HTR-8/SVneo (cell line): Measurements from ENCODE around the gene PDCD7.
"Not testable (repeated sequence)": the region's sequence is repeated elsewhere in the genome, so short reads cannot be mapped to it uniquely, and the experiment has no call there.

Source experiments
- DNase-seq: peaks from one replicate; pipeline ENCODE4 v3.0.0; 2011; ENCODE audit warnings: low spot score, mixed read lengths; ENCODE audit not compliant: insufficient read length
- FAIRE-seq: peaks from 2 replicates; lab custom pipeline; 2011; peaks lifted over from hg19 to GRCh38; lab: Jason Lieb, UNC

Gene PDCD7

GRCh38 chr15:65093793-65094170, 39.8 kb downstream of the PDCD7 start:
- not testable (repeated sequence) for DNase-seq, FAIRE-seq

GRCh38 chr15:65092911-65093792, 40.5 kb downstream of the PDCD7 start:
- DNase-seq (no peak), FAIRE-seq (no peak)

- FAIRE-seq (no peak), DNase-seq (no peak)
These were observed 41.5 kb downstream of the PDCD7 start for GRCh38 chr15:65091946-65092770.

GRCh38 chr15:65089206-65089824, 44.3 kb downstream of the PDCD7 start:
- DNase-seq (no peak), FAIRE-seq (no peak)

GRCh38 chr15:65088643-65089021, 45.0 kb downstream of the PDCD7 start:
- DNase-seq (no peak), FAIRE-seq (no peak)

GRCh38 chr15:65087873-65088642, 45.5 kb downstream of the PDCD7 start:
- FAIRE-seq (no peak), DNase-seq (no peak)

GRCh38 chr15:65087411-65087810, 46.2 kb downstream of the PDCD7 start:
- FAIRE-seq (no peak), DNase-seq (no peak)

- no peak for FAIRE-seq
- DNase-seq = no peak
These were observed 46.9 kb downstream of the PDCD7 start for GRCh38 chr15:65086680-65087111.

- DNase-seq (peak; percentile 48), FAIRE-seq (no peak)
These were observed 47.5 kb downstream of the PDCD7 start for GRCh38 chr15:65085990-65086679.

GRCh38 chr15:65085207-65085753, 48.3 kb downstream of the PDCD7 start:
- FAIRE-seq (no peak), DNase-seq (no peak)

GRCh38 chr15:65084500-65085206, 49.0 kb downstream of the PDCD7 start:
- DNase-seq (no peak), FAIRE-seq (no peak)

- DNase-seq (no peak), FAIRE-seq (no peak)
These were observed 50.3 kb downstream of the PDCD7 start for GRCh38 chr15:65083262-65083701.

- no peak for FAIRE-seq
- DNase-seq = no peak
These were observed 51.2 kb downstream of the PDCD7 start for GRCh38 chr15:65082303-65082953.

- DNase-seq (no peak), FAIRE-seq (no peak)
These were observed 51.9 kb downstream of the PDCD7 start for GRCh38 chr15:65081758-65082157.

GRCh38 chr15:65081270-65081669, 52.3 kb downstream of the PDCD7 start:
- DNase-seq = no peak
- FAIRE-seq = no peak

- no peak for FAIRE-seq
- no peak for DNase-seq
These were observed 54.0 kb downstream of the PDCD7 start for GRCh38 chr15:65079580-65079979.

- DNase-seq = no peak
- FAIRE-seq = no peak
These were observed 55.6 kb downstream of the PDCD7 start for GRCh38 chr15:65077981-65078352.
